IMR-90 (cell line): ENCODE data around the gene PACS1. TPM values are rescaled to one million over a fixed set of nuclear protein-coding genes. Genes with fewer than 3 reads are reported as not detected.

ENCODE experiments used
- ATAC-seq: fragments of 200-7000 bp; cut with Tn5 transposase; 2 replicates; pipeline ENCODE4 v1.9.1; 2020; ENCODE audit warnings: low read depth, mild to moderate bottlenecking, moderate library complexity
- BruUV-seq: library from RNA; stranded (reverse); fragments of 400-500 nt; replicated peaks from 2 replicates; lab custom pipeline; 2021; lab: Mats Ljungman, UMichigan
- CTCF ChIA-PET: fragments of 300-600 bp; formaldehyde crosslinking; extraction: SDS; loops from one replicate; lab custom pipeline; 2021; ENCODE audit warnings: antibody characterized with exemption; lab: Yijun Ruan, JAX
- POLR2A ChIA-PET: fragments of 300-600 bp; sonication (Branson Sonifier 250); formaldehyde crosslinking; loops from one replicate; lab custom pipeline; 2022; ENCODE audit warnings: antibody characterized with exemption; ENCODE audit not compliant: unreplicated experiment; lab: Charles Lee
- DNase-seq: peaks from one replicate; pipeline ENCODE4 v3.0.0; 2013
- H2AFZ ChIP-seq: replicated peaks from 2 replicates; pipeline ENCODE3; 2013; ENCODE audit warnings: low read length, mild to moderate bottlenecking; ENCODE audit not compliant: poor library complexity
- H2AK5ac ChIP-seq: 2 replicates; pipeline ENCODE4 v1.6.1; 2013; ENCODE audit warnings: low read depth, low read length, inconsistent platforms
- H2AK9ac ChIP-seq: replicated peaks from 2 replicates; pipeline ENCODE3; 2013; ENCODE audit warnings: mild to moderate bottlenecking, low read depth, low read length, moderate library complexity; ENCODE audit not compliant: poor library complexity
- H2BK120ac ChIP-seq: 2 replicates; pipeline ENCODE4 v1.6.1; 2013; ENCODE audit warnings: low read depth, low read length, inconsistent platforms
- H2BK15ac ChIP-seq: 3 replicates; pipeline ENCODE4 v1.6.1; 2013; ENCODE audit warnings: low read depth, low read length, inconsistent platforms
- H2BK20ac ChIP-seq: 2 replicates; pipeline ENCODE4 v1.6.1; 2013; ENCODE audit warnings: low read depth, mild to moderate bottlenecking, inconsistent platforms, low read length, moderate library complexity
- H2BK5ac ChIP-seq: 2 replicates; pipeline ENCODE4 v1.6.1; 2013; ENCODE audit warnings: mild to moderate bottlenecking, low read depth, low read length, inconsistent platforms; ENCODE audit not compliant: poor library complexity, severe bottlenecking
- H3K14ac ChIP-seq: replicated peaks from 2 replicates; pipeline ENCODE4 v1.6.1; 2013; ENCODE audit warnings: low read depth, low read length, inconsistent platforms
- H3K18ac ChIP-seq: 2 replicates; pipeline ENCODE4 v1.6.1; 2013; ENCODE audit warnings: low read depth, low read length, control low read depth
- H3K23ac ChIP-seq: 2 replicates; pipeline ENCODE4 v1.6.1; 2013; ENCODE audit warnings: low read depth, low read length, inconsistent platforms
- H3K27ac ChIP-seq: 2 replicates; pipeline ENCODE4 v1.5.1; 2013; ENCODE audit warnings: mild to moderate bottlenecking, control low read depth, low read length; ENCODE audit not compliant: insufficient read depth
- H3K27me3 ChIP-seq: 2 replicates; pipeline ENCODE4 v1.6.1; 2013; ENCODE audit warnings: low read length; ENCODE audit not compliant: control insufficient read depth, insufficient read depth
- H3K36me3 ChIP-seq: 2 replicates; pipeline ENCODE4 v1.6.1; 2013; ENCODE audit warnings: low read length, mixed read lengths; ENCODE audit not compliant: control insufficient read depth, insufficient read depth
- H3K4ac ChIP-seq: 2 replicates; pipeline ENCODE4 v1.6.1; 2013; ENCODE audit warnings: low read depth, low read length, inconsistent platforms
- H3K4me1 ChIP-seq: 2 replicates; pipeline ENCODE4 v1.6.1; 2013; ENCODE audit warnings: low read length, mixed read lengths; ENCODE audit not compliant: control insufficient read depth, insufficient read depth
- H3K4me2 ChIP-seq: 2 replicates; pipeline ENCODE4 v1.6.1; 2013; ENCODE audit warnings: low read depth, mild to moderate bottlenecking, control low read depth, low read length, moderate library complexity
- H3K4me3 ChIP-seq: 2 replicates; pipeline ENCODE4 v1.5.1; 2013; ENCODE audit warnings: low read depth, mild to moderate bottlenecking, control low read depth, low read length, moderate library complexity; ENCODE audit not compliant: insufficient read depth
- H3K56ac ChIP-seq: 2 replicates; pipeline ENCODE4 v1.6.1; 2013; ENCODE audit warnings: low read length, inconsistent platforms; ENCODE audit not compliant: insufficient read depth; ENCODE audit errors: extremely low read depth
- H3K79me1 ChIP-seq, 2 experiments: 2 replicates each; pipeline ENCODE4 v1.6.1; 2013; ENCODE audit warnings: low read length in 2 of 2, inconsistent platforms in 1 of 2, low read depth in 1 of 2
- H3K9ac ChIP-seq: 2 replicates; pipeline ENCODE4 v1.6.1; 2013; ENCODE audit warnings: low read depth, low read length, control low read depth
- H3K9me1 ChIP-seq: 2 replicates; pipeline ENCODE4 v1.6.1; 2013; ENCODE audit warnings: low read length, inconsistent platforms; ENCODE audit not compliant: insufficient read depth
- H3K9me3 ChIP-seq: 2 replicates; pipeline ENCODE4 v1.6.1; 2013; ENCODE audit warnings: low read length; ENCODE audit not compliant: control insufficient read depth, insufficient read depth
- H4K20me1 ChIP-seq: 2 replicates; pipeline ENCODE4 v1.6.1; 2013; ENCODE audit warnings: low read length, inconsistent platforms; ENCODE audit not compliant: insufficient read depth
- H4K5ac ChIP-seq: 2 replicates; pipeline ENCODE4 v1.6.1; 2013; ENCODE audit warnings: mild to moderate bottlenecking, low read depth, low read length, control low read depth
- H4K8ac ChIP-seq, 2 experiments: 2 replicates each; pipeline ENCODE4 v1.6.1; 2013; ENCODE audit warnings: low read depth in 2 of 2, low read length in 2 of 2, control low read depth in 1 of 2, inconsistent platforms in 1 of 2
- H4K91ac ChIP-seq: 2 replicates; pipeline ENCODE4 v1.6.1; 2013; ENCODE audit warnings: low read depth, low read length, inconsistent platforms; ENCODE audit not compliant: insufficient read depth
- BHLHE40 ChIP-seq: fragments of 150-350 bp; IDR thresholded peaks from 2 replicates; pipeline ENCODE4 v1.6.1; 2016; ENCODE audit warnings: mild to moderate bottlenecking, low read depth, low read length
- CEBPB ChIP-seq: IDR thresholded peaks from 2 replicates; pipeline ENCODE4 v1.6.1; 2012; ENCODE audit warnings: low read depth, low read length, improper control_type of control experiment
- CHD1 ChIP-seq: IDR thresholded peaks from 2 replicates; pipeline ENCODE4 v1.6.1; 2012; ENCODE audit warnings: low read depth, low read length, improper control_type of control experiment
- FOS ChIP-seq: fragments of 150-350 bp; IDR thresholded peaks from 2 replicates; pipeline ENCODE4 v1.6.1; 2016; ENCODE audit warnings: low read depth, low read length
- MAFK ChIP-seq: IDR thresholded peaks from 2 replicates; pipeline ENCODE4 v1.6.1; 2012; ENCODE audit warnings: low read depth, low read length, improper control_type of control experiment
- MAZ ChIP-seq: IDR thresholded peaks from 2 replicates; pipeline ENCODE4 v1.6.1; 2012; ENCODE audit warnings: low read depth, mild to moderate bottlenecking, low read length, improper control_type of control experiment, moderate library complexity, borderline replicate concordance
- MXI1 ChIP-seq: IDR thresholded peaks from 2 replicates; pipeline ENCODE4 v1.6.1; 2012; ENCODE audit warnings: low read depth, mild to moderate bottlenecking, low read length, moderate library complexity, borderline replicate concordance
- NFE2L2 ChIP-seq: fragments of 150-350 bp; IDR thresholded peaks from 2 replicates; pipeline ENCODE4 v1.6.1; 2016; ENCODE audit warnings: low read depth, mild to moderate bottlenecking, low read length
- POLR2A ChIP-seq: IDR thresholded peaks from 2 replicates; pipeline ENCODE4 v1.6.1; 2012; ENCODE audit warnings: mild to moderate bottlenecking, low read depth, low read length
- RAD21 ChIP-seq: IDR thresholded peaks from 2 replicates; pipeline ENCODE4 v1.6.1; 2012; ENCODE audit warnings: low read length, improper control_type of control experiment
- RCOR1 ChIP-seq: IDR thresholded peaks from 2 replicates; pipeline ENCODE4 v1.6.1; 2012; ENCODE audit warnings: mild to moderate bottlenecking, low read length, improper control_type of control experiment; ENCODE audit not compliant: insufficient replicate concordance
- RFX5 ChIP-seq: IDR thresholded peaks from 2 replicates; pipeline ENCODE4 v1.8.0; 2012; ENCODE audit warnings: low read depth, mild to moderate bottlenecking, low read length, moderate library complexity
- SMC3 ChIP-seq: fragments of 150-350 bp; IDR thresholded peaks from 2 replicates; pipeline ENCODE4 v1.6.1; 2016; ENCODE audit warnings: low read depth, mild to moderate bottlenecking, antibody characterized with exemption, low read length, moderate library complexity
- WGBS, 2 experiments: methylation state at CpG; one replicate each; pipeline versions ENCODE4 v1.1.5 to v1.1.7; 2013; ENCODE audit warnings: missing lambda C conversion rate in 2 of 2; ENCODE audit not compliant: insufficient read length in 1 of 2; ENCODE audit errors: extremely low coverage in 2 of 2; 5-methylcytosine and 5-hydroxymethylcytosine counted together
- dilution Hi-C: fragments of 300-500 bp; cut with HindIII; formaldehyde crosslinking; loops from one replicate; pipeline ENCODE4 v1.14.3; 2018; ENCODE audit warnings: low sequenced_read_pairs; ENCODE audit not compliant: unreplicated experiment
- in situ Hi-C: fragments of 300-500 bp; cut with MboI; formaldehyde crosslinking; loops from 3 replicates; pipeline ENCODE4 v1.14.3; 2019; ENCODE audit warnings: low sequenced_read_pairs, inconsistent platforms, mixed read lengths
- intact Hi-C: fragments of 100-400 bp; cut with micrococcal nuclease; formaldehyde crosslinking; loops from 2 replicates; pipeline ENCODE4 v1.10.0; 2022
- polyA plus RNA-seq, 3 experiments: library from polyadenylated mRNA; depleted of rRNA; stranded (reverse); fragments of >200 nt; gene quantifications; 2 replicates each; pipeline ENCODE4 v1.2.3, GENCODE V29; 2012; ENCODE audit warnings: low replicate concordance in 1 of 3
- total RNA-seq: library from RNA; depleted of rRNA; stranded (reverse); fragments of >200 nt; gene quantifications from 2 replicates; pipeline ENCODE4 v1.2.3, GENCODE V29; 2012
- TF ChIP-seq, protein P1 (sequence below): conservative IDR thresholded peaks from 2 replicates; pipeline ENCODE4 v1.5.1; 2012; ENCODE audit warnings: mild to moderate bottlenecking, low read depth, low read length, improper control_type of control experiment
- TF ChIP-seq, protein P2 (sequence below): fragments of 150-350 bp; IDR thresholded peaks from 2 replicates; pipeline ENCODE4 v1.6.1; 2016; ENCODE audit warnings: low read depth, mild to moderate bottlenecking, low read length, moderate library complexity, borderline replicate concordance
- TF ChIP-seq, protein P3 (sequence below): fragments of 150-350 bp; IDR thresholded peaks from 2 replicates; pipeline ENCODE4 v1.6.1; 2017; ENCODE audit warnings: mild to moderate bottlenecking, antibody characterized with exemption, low read length, low read depth

The PACS1 gene
- total and polyA plus RNA-seq, 2 of the 4 experiments (the other 2 are of a cell fraction): 7.3 to 32.0 TPM

DNA sequence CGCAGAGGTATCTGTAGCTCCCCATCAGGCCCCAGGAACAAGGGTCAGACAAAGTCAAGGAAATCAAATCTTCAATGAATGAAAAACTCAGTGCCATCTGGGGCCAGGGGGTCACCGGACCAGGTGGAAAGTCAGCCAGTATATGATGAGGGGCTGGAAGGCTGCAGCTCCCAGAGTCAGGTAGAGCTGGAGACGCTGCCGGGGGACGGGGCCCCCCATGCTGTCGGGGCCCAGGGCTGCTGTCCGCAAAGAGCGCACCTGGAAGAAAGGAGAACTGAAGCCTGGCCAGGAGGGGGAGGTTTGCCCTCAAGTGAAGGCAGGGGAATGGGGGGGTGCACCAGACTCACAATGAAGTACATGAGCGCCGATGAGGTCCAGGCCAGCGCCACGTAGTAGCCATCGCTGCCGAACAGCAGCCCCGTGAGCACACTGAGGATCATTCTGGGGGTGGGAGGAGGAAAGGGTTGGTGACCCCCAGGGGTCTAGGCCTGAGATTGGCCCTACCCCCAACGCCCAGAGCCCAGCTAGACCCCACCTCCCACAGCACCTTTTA lies 214.5 kb downstream of the PACS1 start:
- no peaks in the 10 kb centered on the region for H3K27me3 ChIP-seq
- POLR2A ChIA-PET: no interaction called here
- H3K4ac ChIP-seq: no peak overlapping the region
- peaks cover 9% of the 10 kb centered on the region for H3K4me1 ChIP-seq
- no peak overlapping the region for H4K5ac ChIP-seq
- no peak overlapping the region for H3K14ac ChIP-seq
- dilution Hi-C loops: no loop called here
- H2BK5ac ChIP-seq: no peak overlapping the region
- BruUV-seq: no TSS peak
- H4K8ac ChIP-seq: no peak overlapping the region
- H2AFZ ChIP-seq: no peak overlapping the region
- no peak overlapping the region for H3K23ac ChIP-seq
- ATAC-seq (no peak), DNase-seq (no peak)
- CTCF ChIA-PET: no interaction called here
- peaks cover 16% of the 10 kb centered on the region for H3K9me1 ChIP-seq
- no peak overlapping the region for H2BK20ac ChIP-seq
- H2BK120ac ChIP-seq: no peak overlapping the region
- H4K20me1 ChIP-seq: peaks cover 39% of the 10 kb centered on the region
- no peak overlapping the region for H2AK5ac ChIP-seq
- no peak overlapping the region for H3K18ac ChIP-seq
- H3K36me3 ChIP-seq: peaks cover 16% of the 10 kb centered on the region; the same call in 1 of the 2 replicates
- H3K9ac ChIP-seq: no peak overlapping the region
- H2AK9ac ChIP-seq: no peak overlapping the region
- in situ Hi-C loops: no loop called here
- no peak overlapping the region for H4K91ac ChIP-seq
- no peak overlapping the region for H3K27ac ChIP-seq
- H3K79me1 ChIP-seq: peaks cover 15 to 46% of the 10 kb centered on the region in 2 experiments; a peak in 3 of 4 replicates
- no peak overlapping the region for H2BK15ac ChIP-seq
- TF ChIP-seq RFX5 (no peak), MAFK (no peak), MXI1 (no peak), RCOR1 (no peak), POLR2A (no peak), CEBPB (no peak), MAZ (no peak), FOS (no peak), BHLHE40 (no peak), RAD21 (no peak), SMC3 (no peak), CHD1 (no peak), NFE2L2 (no peak)
- TF ChIP-seq, protein P1, sequence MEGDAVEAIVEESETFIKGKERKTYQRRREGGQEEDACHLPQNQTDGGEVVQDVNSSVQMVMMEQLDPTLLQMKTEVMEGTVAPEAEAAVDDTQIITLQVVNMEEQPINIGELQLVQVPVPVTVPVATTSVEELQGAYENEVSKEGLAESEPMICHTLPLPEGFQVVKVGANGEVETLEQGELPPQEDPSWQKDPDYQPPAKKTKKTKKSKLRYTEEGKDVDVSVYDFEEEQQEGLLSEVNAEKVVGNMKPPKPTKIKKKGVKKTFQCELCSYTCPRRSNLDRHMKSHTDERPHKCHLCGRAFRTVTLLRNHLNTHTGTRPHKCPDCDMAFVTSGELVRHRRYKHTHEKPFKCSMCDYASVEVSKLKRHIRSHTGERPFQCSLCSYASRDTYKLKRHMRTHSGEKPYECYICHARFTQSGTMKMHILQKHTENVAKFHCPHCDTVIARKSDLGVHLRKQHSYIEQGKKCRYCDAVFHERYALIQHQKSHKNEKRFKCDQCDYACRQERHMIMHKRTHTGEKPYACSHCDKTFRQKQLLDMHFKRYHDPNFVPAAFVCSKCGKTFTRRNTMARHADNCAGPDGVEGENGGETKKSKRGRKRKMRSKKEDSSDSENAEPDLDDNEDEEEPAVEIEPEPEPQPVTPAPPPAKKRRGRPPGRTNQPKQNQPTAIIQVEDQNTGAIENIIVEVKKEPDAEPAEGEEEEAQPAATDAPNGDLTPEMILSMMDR: no peak
- TF ChIP-seq, protein P2, sequence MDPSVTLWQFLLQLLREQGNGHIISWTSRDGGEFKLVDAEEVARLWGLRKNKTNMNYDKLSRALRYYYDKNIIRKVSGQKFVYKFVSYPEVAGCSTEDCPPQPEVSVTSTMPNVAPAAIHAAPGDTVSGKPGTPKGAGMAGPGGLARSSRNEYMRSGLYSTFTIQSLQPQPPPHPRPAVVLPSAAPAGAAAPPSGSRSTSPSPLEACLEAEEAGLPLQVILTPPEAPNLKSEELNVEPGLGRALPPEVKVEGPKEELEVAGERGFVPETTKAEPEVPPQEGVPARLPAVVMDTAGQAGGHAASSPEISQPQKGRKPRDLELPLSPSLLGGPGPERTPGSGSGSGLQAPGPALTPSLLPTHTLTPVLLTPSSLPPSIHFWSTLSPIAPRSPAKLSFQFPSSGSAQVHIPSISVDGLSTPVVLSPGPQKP: no peak
- TF ChIP-seq, protein P3, sequence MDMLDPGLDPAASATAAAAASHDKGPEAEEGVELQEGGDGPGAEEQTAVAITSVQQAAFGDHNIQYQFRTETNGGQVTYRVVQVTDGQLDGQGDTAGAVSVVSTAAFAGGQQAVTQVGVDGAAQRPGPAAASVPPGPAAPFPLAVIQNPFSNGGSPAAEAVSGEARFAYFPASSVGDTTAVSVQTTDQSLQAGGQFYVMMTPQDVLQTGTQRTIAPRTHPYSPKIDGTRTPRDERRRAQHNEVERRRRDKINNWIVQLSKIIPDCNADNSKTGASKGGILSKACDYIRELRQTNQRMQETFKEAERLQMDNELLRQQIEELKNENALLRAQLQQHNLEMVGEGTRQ: no peak
- no peak overlapping the region for H3K4me3 ChIP-seq
- intact Hi-C loops: no loop called here
- H3K4me2 ChIP-seq: no peak overlapping the region
- no peak overlapping the region for H3K56ac ChIP-seq
- 91% methylated on average over 8 of the region's 16 CpGs; no CpG with 5 or more reads in 1 of the 2 experiments for WGBS, 2 experiments
- no peaks in the 10 kb centered on the region for H3K9me3 ChIP-seq
